Muscle layer of colon (tissue), 2 donors: ENCODE data around the gene RIBC2.

ENCODE experiments used
- H3K27ac ChIP-seq: one replicate; pipeline ENCODE4 v1.7.0; 2013; ENCODE audit warnings: low read depth, mild to moderate bottlenecking, low read length, moderate library complexity
- H3K27me3 ChIP-seq, 2 donors: one replicate each; pipeline ENCODE4 v1.7.0; 2013; ENCODE audit warnings: low read length in 2 of 2, mild to moderate bottlenecking in 2 of 2; ENCODE audit not compliant: insufficient read depth in 2 of 2, control insufficient read depth in 1 of 2
- H3K36me3 ChIP-seq: one replicate; pipeline ENCODE4 v1.7.0; 2013; ENCODE audit warnings: mild to moderate bottlenecking, low read length; ENCODE audit not compliant: insufficient read depth
- H3K4me1 ChIP-seq: one replicate; pipeline ENCODE4 v1.7.0; 2013; ENCODE audit warnings: mild to moderate bottlenecking, low read length; ENCODE audit not compliant: insufficient read depth
- H3K4me3 ChIP-seq, 2 donors: one replicate each; pipeline ENCODE4 v1.7.0; 2013; ENCODE audit warnings: low read length in 2 of 2, low read depth in 1 of 2, mild to moderate bottlenecking in 1 of 2, moderate library complexity in 1 of 2
- H3K9ac ChIP-seq: one replicate; pipeline ENCODE4 v1.7.0; 2013; ENCODE audit warnings: low read length
- H3K9me3 ChIP-seq: one replicate; pipeline ENCODE4 v1.7.0; 2013; ENCODE audit warnings: mild to moderate bottlenecking, low read length
- donor health status: abdominal sarcoma.
- donor health status: Adenocarcinoma of cecum.

The RIBC2 gene

GRCh38 chr22:45450921-45451651 is 37.6 kb downstream of the RIBC2 start:
- H3K4me1 ChIP-seq = peaks cover 29% of the 10 kb centered on the region
- H3K4me3 ChIP-seq = no peak overlapping the region
- no peak overlapping the region for H3K9ac ChIP-seq
- H3K9me3 ChIP-seq = no peaks in the 10 kb centered on the region
- no peak overlapping the region for H3K27ac ChIP-seq
- H3K36me3 ChIP-seq = no peaks in the 10 kb centered on the region
- no peaks in the 10 kb centered on the region for H3K27me3 ChIP-seq

- H3K4me1 ChIP-seq = peaks cover 29% of the 10 kb centered on the region
These were observed 38.5 kb downstream of the RIBC2 start for GRCh38 chr22:45451972-45452371.

GRCh38 chr22:45452565-45453379 is 39.3 kb downstream of the RIBC2 start:
- Histone ChIP-seq H3K36me3 (no peaks in the 10 kb centered on the region), H3K9ac (no peak overlapping the region), H3K9me3 (no peaks in the 10 kb centered on the region), H3K4me1 (peaks cover 29% of the 10 kb centered on the region), H3K4me3 (no peak overlapping the region), H3K27ac (no peak overlapping the region), H3K27me3 (no peaks in the 10 kb centered on the region)

More at GRCh38 chr22:45451972-45452371, 38.5 kb downstream of the RIBC2 start:
- Histone ChIP-seq H3K9ac (no peak overlapping the region), H3K27me3 (no peaks in the 10 kb centered on the region), H3K36me3 (no peaks in the 10 kb centered on the region), H3K4me3 (no peak overlapping the region), H3K9me3 (no peaks in the 10 kb centered on the region), H3K27ac (no peak overlapping the region)

- Histone ChIP-seq H3K4me1 (peaks cover 24% of the 10 kb centered on the region), H3K4me3 (no peak overlapping the region), H3K9me3 (no peaks in the 10 kb centered on the region), H3K36me3 (no peaks in the 10 kb centered on the region), H3K9ac (no peak overlapping the region), H3K27me3 (no peaks in the 10 kb centered on the region), H3K27ac (no peak overlapping the region)
These were observed 40.3 kb downstream of the RIBC2 start for GRCh38 chr22:45453764-45454163.

GRCh38 chr22:45454275-45454674 is 40.8 kb downstream of the RIBC2 start:
- Histone ChIP-seq H3K4me1 (peaks cover 24% of the 10 kb centered on the region), H3K9me3 (no peaks in the 10 kb centered on the region), H3K27ac (no peak overlapping the region), H3K9ac (no peak overlapping the region), H3K27me3 (no peaks in the 10 kb centered on the region), H3K4me3 (no peak overlapping the region), H3K36me3 (no peaks in the 10 kb centered on the region)

- H3K36me3 ChIP-seq = no peaks in the 10 kb centered on the region
- H3K9ac ChIP-seq = no peak overlapping the region
- no peak overlapping the region for H3K4me3 ChIP-seq
- no peaks in the 10 kb centered on the region for H3K27me3 ChIP-seq
- peaks cover 24% of the 10 kb centered on the region for H3K4me1 ChIP-seq
- H3K9me3 ChIP-seq = no peaks in the 10 kb centered on the region
- no peak overlapping the region for H3K27ac ChIP-seq
These were observed 41.7 kb downstream of the RIBC2 start for GRCh38 chr22:45455212-45455611.

- peaks cover 23% of the 10 kb centered on the region for H3K4me1 ChIP-seq
These were observed 42.1 kb downstream of the RIBC2 start for GRCh38 chr22:45455621-45456020.

GRCh38 chr22:45456811-45457210 is 43.3 kb downstream of the RIBC2 start:
- Histone ChIP-seq H3K27ac (no peak overlapping the region), H3K4me3 (no peak overlapping the region), H3K9ac (no peak overlapping the region), H3K36me3 (no peaks in the 10 kb centered on the region), H3K4me1 (peaks cover 18% of the 10 kb centered on the region), H3K9me3 (no peaks in the 10 kb centered on the region), H3K27me3 (no peaks in the 10 kb centered on the region)

More at GRCh38 chr22:45455621-45456020, 42.1 kb downstream of the RIBC2 start:
- Histone ChIP-seq H3K27me3 (no peaks in the 10 kb centered on the region), H3K4me3 (no peak overlapping the region), H3K36me3 (no peaks in the 10 kb centered on the region), H3K9me3 (no peaks in the 10 kb centered on the region), H3K27ac (no peak overlapping the region), H3K9ac (no peak overlapping the region)

GRCh38 chr22:45458532-45458931 is 45.0 kb downstream of the RIBC2 start:
- no peak overlapping the region for H3K27ac ChIP-seq
- no peaks in the 10 kb centered on the region for H3K36me3 ChIP-seq
- no peaks in the 10 kb centered on the region for H3K9me3 ChIP-seq
- peaks cover 9% of the 10 kb centered on the region for H3K4me1 ChIP-seq
- no peak overlapping the region for H3K4me3 ChIP-seq
- H3K9ac ChIP-seq = no peak overlapping the region
- no peaks in the 10 kb centered on the region for H3K27me3 ChIP-seq

GRCh38 chr22:45459235-45459634 is 45.7 kb downstream of the RIBC2 start:
- H3K27ac ChIP-seq = no peak overlapping the region
- H3K4me3 ChIP-seq = no peak overlapping the region
- H3K9ac ChIP-seq = no peak overlapping the region
- peaks cover 9% of the 10 kb centered on the region for H3K4me1 ChIP-seq
- H3K27me3 ChIP-seq = no peaks in the 10 kb centered on the region
- H3K9me3 ChIP-seq = no peaks in the 10 kb centered on the region
- no peaks in the 10 kb centered on the region for H3K36me3 ChIP-seq

- H3K27ac ChIP-seq = peak overlapping the region; percentile 24
- H3K4me3 ChIP-seq = no peak overlapping the region
These were observed 47.0 kb downstream of the RIBC2 start for GRCh38 chr22:45460288-45461109.

More at GRCh38 chr22:45460288-45461109, 47.0 kb downstream of the RIBC2 start:
- Histone ChIP-seq H3K9me3 (no peaks in the 10 kb centered on the region), H3K9ac (no peak overlapping the region), H3K36me3 (no peaks in the 10 kb centered on the region), H3K27me3 (no peaks in the 10 kb centered on the region), H3K4me1 (peaks cover 9% of the 10 kb centered on the region)
